Left ventricle myocardium inferior (tissue), 1 donor: Measurements from ENCODE around the gene TMCC2. TPM values are rescaled to one million over a fixed set of nuclear protein-coding genes. Genes with fewer than 3 reads are reported as not detected.
A peak's percentile ranks its signal among the peaks of the same experiment; 100 is the strongest.

Experiments
- DNase-seq: peaks from one replicate; pipeline ENCODE4 v3.0.0-alpha.2; 2020
- H3K27ac ChIP-seq: fragments of 200-600 bp; replicated peaks from 2 replicates; pipeline ENCODE4 v1.8.0; 2021
- H3K27me3 ChIP-seq: fragments of 200-600 bp; 2 replicates; pipeline ENCODE4 v1.8.0; 2021; ENCODE audit warnings: low read depth
- H3K36me3 ChIP-seq: fragments of 200-600 bp; 2 replicates; pipeline ENCODE4 v1.8.0; 2021
- H3K4me1 ChIP-seq: fragments of 200-600 bp; 2 replicates; pipeline ENCODE4 v1.8.0; 2021
- H3K4me3 ChIP-seq: fragments of 200-600 bp; 2 replicates; pipeline ENCODE4 v1.8.0; 2021; ENCODE audit warnings: mild to moderate bottlenecking, moderate library complexity
- H3K9me3 ChIP-seq: fragments of 200-600 bp; replicated peaks from 2 replicates; pipeline ENCODE4 v1.8.0; 2021
- CTCF ChIP-seq: fragments of 200-600 bp; IDR thresholded peaks from 2 replicates; pipeline ENCODE4 v1.8.0; 2021; ENCODE audit warnings: antibody characterized with exemption, mild to moderate bottlenecking, borderline replicate concordance
- intact Hi-C: fragments of 100-400 bp; cut with micrococcal nuclease; formaldehyde crosslinking; loops from one replicate; pipeline ENCODE4 v1.11.0; 2022
- total RNA-seq: library from RNA; stranded (reverse); fragmentation: NEBNext Ultra II Directional; extraction: Animal tissue kit (Norgen Biotek cat#: 25700); gene quantifications from one replicate; pipeline ENCODE4 v1.2.1, GENCODE V29; 2021
- donor health status: DM: no; HTN: yes; CAD: no; lungs with severe emphysema.

The TMCC2 gene
- total RNA-seq, 1 donor from 2014 or later = 2.5 TPM

GRCh38 chr1:205313563-205314308 lies 86.0 kb downstream of the TMCC2 start:
- no peak for TF ChIP-seq CTCF
- Histone ChIP-seq H3K27me3 (no peaks in the 10 kb centered on the region), H3K36me3 (peaks cover 20% of the 10 kb centered on the region), H3K4me3 (peak overlapping the region; percentile 48), H3K4me1 (peaks cover 56% of the 10 kb centered on the region), H3K27ac (peak overlapping the region; percentile 85), H3K9me3 (no peaks in the 10 kb centered on the region)
- DNase-seq = peak; percentile 48
- intact Hi-C loops = no loop called here

- peak overlapping the region; percentile 85 for H3K27ac ChIP-seq
- intact Hi-C loops = no loop called here
- H3K27me3 ChIP-seq = no peaks in the 10 kb centered on the region
- no peak for TF ChIP-seq CTCF
- H3K4me3 ChIP-seq = no peak overlapping the region
- H3K36me3 ChIP-seq = peaks cover 15% of the 10 kb centered on the region
- no peak for DNase-seq
- no peaks in the 10 kb centered on the region for H3K9me3 ChIP-seq
- peaks cover 70% of the 10 kb centered on the region for H3K4me1 ChIP-seq
Measured at GRCh38 chr1:205315008-205315618, 87.4 kb downstream of the TMCC2 start.

- Histone ChIP-seq H3K9me3 (no peaks in the 10 kb centered on the region), H3K27ac (peak overlapping the region; percentile 85), H3K36me3 (peaks cover 4% of the 10 kb centered on the region), H3K4me1 (peaks cover 80% of the 10 kb centered on the region), H3K4me3 (peak overlapping the region; percentile 5), H3K27me3 (no peaks in the 10 kb centered on the region)
- TF ChIP-seq CTCF = no peak
- no peak for DNase-seq
- intact Hi-C loops = no loop called here
Measured at GRCh38 chr1:205316161-205316566, 88.4 kb downstream of the TMCC2 start.

GRCh38 chr1:205317311-205317917 lies 89.7 kb downstream of the TMCC2 start:
- peak; percentile 81 for DNase-seq
- Histone ChIP-seq H3K36me3 (no peaks in the 10 kb centered on the region), H3K27me3 (no peaks in the 10 kb centered on the region), H3K9me3 (no peaks in the 10 kb centered on the region), H3K27ac (peak overlapping the region; percentile 85), H3K4me1 (peaks cover 87% of the 10 kb centered on the region), H3K4me3 (no peak overlapping the region)
- intact Hi-C loops = no loop called here
- no peak for TF ChIP-seq CTCF

- no peak for DNase-seq
- H3K36me3 ChIP-seq = no peaks in the 10 kb centered on the region
- H3K4me3 ChIP-seq = no peak overlapping the region
- intact Hi-C loops = no loop called here
- H3K27me3 ChIP-seq = no peaks in the 10 kb centered on the region
- peaks cover 82% of the 10 kb centered on the region for H3K4me1 ChIP-seq
- no peak for TF ChIP-seq CTCF
- H3K9me3 ChIP-seq = no peaks in the 10 kb centered on the region
- H3K27ac ChIP-seq = no peak overlapping the region
Measured at GRCh38 chr1:205318231-205318991, 90.7 kb downstream of the TMCC2 start.
